ENCODE results near the gene PEX13. TPM values are rescaled to one million over a fixed set of nuclear protein-coding genes. Genes with fewer than 3 reads are reported as not detected.
A peak's percentile ranks its signal among the peaks of the same experiment; 100 is the strongest.

PEX13 gene, protein sequence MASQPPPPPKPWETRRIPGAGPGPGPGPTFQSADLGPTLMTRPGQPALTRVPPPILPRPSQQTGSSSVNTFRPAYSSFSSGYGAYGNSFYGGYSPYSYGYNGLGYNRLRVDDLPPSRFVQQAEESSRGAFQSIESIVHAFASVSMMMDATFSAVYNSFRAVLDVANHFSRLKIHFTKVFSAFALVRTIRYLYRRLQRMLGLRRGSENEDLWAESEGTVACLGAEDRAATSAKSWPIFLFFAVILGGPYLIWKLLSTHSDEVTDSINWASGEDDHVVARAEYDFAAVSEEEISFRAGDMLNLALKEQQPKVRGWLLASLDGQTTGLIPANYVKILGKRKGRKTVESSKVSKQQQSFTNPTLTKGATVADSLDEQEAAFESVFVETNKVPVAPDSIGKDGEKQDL
- total RNA-seq, result 10 to 100 TPM; 19.8 to 23.8 (median 21.5) TPM
- 12.4 TPM for polyA plus RNA-seq
- long read RNA-seq, donor 1, full-length matches to known transcripts, result 16 of 21 reads
- long read RNA-seq, donor 1, partial matches to known transcripts, result 0 of 21 reads
- long read RNA-seq, donor 1, other reads (novel, unspliced or antisense), result 5 of 21 reads
- long read RNA-seq, donor 2, full-length matches to known transcripts, result 2 of 5 reads
- long read RNA-seq, donor 2, partial matches to known transcripts, result 1 of 5 reads
- long read RNA-seq, donor 2, other reads (novel, unspliced or antisense), result 2 of 5 reads
- long read RNA-seq, donor 3, full-length matches to known transcripts, result 37 of 40 reads
- long read RNA-seq, donor 3, partial matches to known transcripts, result 3 of 40 reads
- long read RNA-seq, donor 3, other reads (novel, unspliced or antisense), result 0 of 40 reads
- long read RNA-seq, donor 4, full-length matches to known transcripts, result 6 of 7 reads
- long read RNA-seq, donor 4, partial matches to known transcripts, result 0 of 7 reads
- long read RNA-seq, donor 4, other reads (novel, unspliced or antisense), result 1 of 7 reads

GRCh38 chr2:61017556-61018317 lies at the start of gene PEX13, which contains the start of gene PUS10:
PEX13 (plus strand) TSS chr2:61017720; CDS start chr2:61017760, 40 bp downstream.
PUS10 (minus strand) TSS chr2:61018255; CDS start chr2:61011890, 6,365 bp downstream.
- DNase-seq (peak; percentile 73 to 86 (median 84)), ATAC-seq (peak; percentile 98)
- no peaks in the 10 kb centered on the region for H3K4me1 ChIP-seq (ENCODE audit: control insufficient read depth, insufficient read depth, low read length)
- H3K4me3 ChIP-seq (ENCODE audit: low read length), result peak within 1 kb of the TSS; percentile 88
- H3K9me3 ChIP-seq (ENCODE audit: control insufficient read depth, low read length), result no peaks in the 10 kb centered on the region
- WGBS, result under 1% methylated on average over 39 of the region's 39 CpGs
- intact Hi-C loops (cut with DNase I), result no loop called here
- no peaks in the 10 kb centered on the region for H3K27me3 ChIP-seq (ENCODE audit: control insufficient read depth, insufficient read depth)
- peak within 1 kb of the TSS; percentile 81 for H3K27ac ChIP-seq (ENCODE audit: low read length)

DNA sequence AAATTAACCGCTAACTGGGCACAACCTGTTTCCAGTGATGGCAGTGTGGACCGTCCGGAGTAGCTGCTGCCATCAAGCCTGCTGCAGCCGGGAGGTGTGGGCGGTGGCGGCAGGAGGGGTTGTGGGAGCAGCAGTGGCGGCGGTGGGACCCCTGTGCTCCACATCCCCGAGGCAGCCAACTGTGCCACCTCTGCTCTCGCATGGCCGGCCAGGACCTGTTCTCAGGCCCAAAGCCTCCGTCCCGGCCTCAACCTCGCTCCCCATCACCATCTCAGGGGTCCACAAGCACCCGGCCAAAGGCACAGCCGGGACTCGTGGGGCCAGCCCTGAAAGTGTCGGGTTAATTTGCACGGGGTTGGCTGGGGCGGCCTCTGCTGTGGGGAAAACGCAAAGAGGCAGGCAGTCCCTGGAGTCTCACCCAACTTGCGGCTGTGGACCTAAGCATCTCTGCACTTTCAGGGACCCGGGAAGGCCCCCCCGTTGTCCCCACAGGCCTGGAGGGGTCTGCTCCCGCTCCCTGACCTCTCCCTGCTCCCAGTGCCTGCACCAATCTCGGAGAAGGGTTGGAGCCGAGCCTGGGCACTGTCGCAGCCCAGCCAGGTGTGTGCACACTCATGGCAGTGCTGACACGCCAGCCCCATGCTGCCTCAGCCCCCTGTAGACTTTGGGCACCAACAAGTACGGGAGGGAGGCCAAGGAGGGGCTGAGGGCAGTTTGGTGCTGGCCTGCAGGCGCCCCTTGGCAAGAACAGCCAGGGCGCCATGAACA lies 44.4 kb upstream of the PEX13 start:
- H3K4me1 ChIP-seq (ENCODE audit: control insufficient read depth, insufficient read depth, low read length), result no peaks in the 10 kb centered on the region
- intact Hi-C loops (cut with DNase I), result no loop called here
- no peaks in the 10 kb centered on the region for H3K27me3 ChIP-seq (ENCODE audit: control insufficient read depth, insufficient read depth)
- H3K9me3 ChIP-seq (ENCODE audit: control insufficient read depth, low read length), result no peaks in the 10 kb centered on the region
- ATAC-seq, result peak in 1 of 2 donors; percentile 48
- DNase-seq, result no peak
- 95% methylated on average over 32 of the region's 32 CpGs for WGBS
- H3K27ac ChIP-seq (ENCODE audit: low read length), result no peak overlapping the region
- no peak overlapping the region for H3K4me3 ChIP-seq (ENCODE audit: low read length)

DNA sequence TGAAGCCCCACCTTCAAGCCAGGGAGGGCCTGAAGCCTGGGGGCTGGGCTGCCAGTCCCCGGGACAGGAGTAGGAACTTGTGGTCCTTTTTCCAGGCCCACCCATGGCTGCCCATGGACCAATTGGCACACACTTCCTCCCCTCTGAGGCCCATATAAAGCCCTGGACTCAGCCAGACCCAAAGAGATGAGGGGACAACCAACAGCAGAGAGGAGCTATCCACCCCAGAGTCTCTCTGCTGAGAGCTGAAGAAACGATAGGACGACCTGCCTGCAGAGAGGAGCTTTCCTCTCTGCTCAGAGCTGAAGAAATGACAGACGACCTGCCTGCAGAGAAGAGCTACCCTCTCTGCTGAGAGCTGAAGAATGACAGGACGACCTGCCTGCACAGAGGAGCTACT lies 43.8 kb upstream of the PEX13 start:
- WGBS, result 73% methylated on average over 5 of the region's 5 CpGs
- DNase-seq (no peak), ATAC-seq (no peak)
- Histone ChIP-seq H3K27ac (ENCODE audit: low read length) (no peak overlapping the region), H3K4me1 (ENCODE audit: control insufficient read depth, insufficient read depth, low read length) (no peaks in the 10 kb centered on the region), H3K9me3 (ENCODE audit: control insufficient read depth, low read length) (no peaks in the 10 kb centered on the region), H3K27me3 (ENCODE audit: control insufficient read depth, insufficient read depth) (no peaks in the 10 kb centered on the region), H3K4me3 (ENCODE audit: low read length) (no peak overlapping the region)
- intact Hi-C loops (cut with DNase I), result no loop called here

- ATAC-seq (no peak), DNase-seq (no peak)
- Histone ChIP-seq H3K27me3 (ENCODE audit: control insufficient read depth, insufficient read depth) (no peaks in the 10 kb centered on the region), H3K4me3 (ENCODE audit: low read length) (no peak overlapping the region), H3K4me1 (ENCODE audit: control insufficient read depth, insufficient read depth, low read length) (no peaks in the 10 kb centered on the region), H3K9me3 (ENCODE audit: control insufficient read depth, low read length) (no peaks in the 10 kb centered on the region), H3K27ac (ENCODE audit: low read length) (no peak overlapping the region)
- WGBS, result 98% methylated on average over 16 of the region's 16 CpGs
- intact Hi-C loops (cut with DNase I), result no loop called here
Observed at GRCh38 chr2:60974652-60975051, 42.9 kb upstream of the PEX13 start.

DNA sequence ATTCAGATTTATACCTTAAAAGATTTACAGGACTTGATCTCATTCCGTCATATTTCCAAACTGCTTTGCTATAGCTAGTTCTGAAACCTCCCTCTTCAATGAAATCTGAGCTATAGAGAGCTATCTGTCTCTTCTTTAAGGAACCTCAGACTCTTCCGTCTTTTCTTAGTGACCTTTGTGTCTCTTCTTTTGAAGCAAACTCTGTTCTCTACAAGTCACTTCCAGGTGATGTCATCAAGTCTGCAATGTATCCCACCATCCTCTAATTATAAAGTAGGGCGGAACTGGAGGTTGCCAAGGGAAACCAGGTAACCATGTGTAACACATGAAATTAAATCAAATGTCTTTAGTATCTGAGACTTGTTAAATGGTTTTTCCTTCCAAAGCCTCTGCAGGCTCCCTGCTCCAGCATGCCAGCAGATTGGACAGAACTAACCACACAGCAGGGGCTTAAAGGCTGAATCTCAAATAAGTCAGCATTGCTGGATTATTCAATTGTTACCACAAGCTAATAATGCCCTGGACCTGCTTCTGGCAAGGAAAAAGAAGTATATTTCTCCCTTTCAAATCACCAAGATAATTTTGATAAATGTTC lies 41.2 kb upstream of the PEX13 start:
- ATAC-seq (no peak), DNase-seq (no peak)
- Histone ChIP-seq H3K27me3 (ENCODE audit: control insufficient read depth, insufficient read depth) (no peaks in the 10 kb centered on the region), H3K4me3 (ENCODE audit: low read length) (no peak overlapping the region), H3K4me1 (ENCODE audit: control insufficient read depth, insufficient read depth, low read length) (no peaks in the 10 kb centered on the region), H3K9me3 (ENCODE audit: control insufficient read depth, low read length) (no peaks in the 10 kb centered on the region), H3K27ac (ENCODE audit: low read length) (no peak overlapping the region)
- intact Hi-C loops (cut with DNase I), result no loop called here
- 91% methylated on average over 3 of the region's 3 CpGs for WGBS

DNA sequence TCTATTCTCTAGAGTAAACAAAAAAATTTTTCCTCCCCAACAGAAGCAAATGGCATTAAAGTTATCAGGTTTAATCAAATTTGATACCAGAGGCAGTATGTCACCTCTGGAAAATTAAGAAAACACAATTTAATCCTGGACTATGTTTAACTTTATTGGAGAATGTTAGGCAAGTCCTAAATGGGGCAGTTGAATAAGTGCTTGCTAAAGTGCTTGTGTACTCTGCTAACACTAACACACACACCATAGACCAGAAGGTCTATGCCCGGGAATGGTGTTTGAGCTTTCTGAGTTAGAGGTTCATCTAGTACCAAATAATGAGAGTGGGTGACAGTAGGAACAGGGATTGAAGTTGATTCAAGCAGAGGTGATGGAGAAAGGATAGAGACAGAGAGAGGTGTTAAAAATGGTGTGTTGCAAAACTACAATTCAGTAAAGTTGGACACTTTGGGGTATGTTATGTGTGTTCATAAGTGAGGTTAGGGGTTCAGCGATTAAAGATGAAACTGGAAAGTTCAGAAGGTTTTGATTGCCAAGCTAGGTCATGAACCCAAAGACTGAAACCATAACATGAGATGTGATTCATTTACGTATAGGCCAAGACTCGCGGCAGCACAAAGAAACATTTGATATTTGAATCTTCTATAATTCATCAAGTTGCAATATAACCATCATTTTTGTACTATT lies 40.5 kb upstream of the PEX13 start:
- WGBS, result 72% methylated on average over 5 of the region's 5 CpGs

DNA sequence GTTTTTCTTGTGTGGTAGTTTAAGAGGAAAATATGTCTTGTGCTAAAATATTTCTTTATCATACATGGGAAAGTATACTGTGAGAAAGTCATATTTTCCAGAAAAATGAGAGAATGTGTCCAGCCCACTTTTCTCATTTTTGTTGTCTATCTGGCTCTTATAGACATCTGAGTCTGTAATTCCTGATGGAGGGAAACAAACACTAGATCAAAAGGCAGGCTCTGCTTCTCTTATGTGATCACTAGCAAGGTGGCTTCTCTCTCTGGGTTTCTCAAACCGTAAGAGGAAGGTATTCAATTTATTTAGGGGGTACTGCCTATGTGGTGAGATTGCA lies 40.0 kb upstream of the PEX13 start:
- WGBS, result 85% methylated on average over 1 of the region's 1 CpG
- no peaks in the 10 kb centered on the region for H3K4me1 ChIP-seq (ENCODE audit: control insufficient read depth, insufficient read depth, low read length)
- DNase-seq (no peak), ATAC-seq (no peak)
- no peak overlapping the region for H3K27ac ChIP-seq (ENCODE audit: low read length)
- no peak overlapping the region for H3K4me3 ChIP-seq (ENCODE audit: low read length)
- H3K27me3 ChIP-seq (ENCODE audit: control insufficient read depth, insufficient read depth), result no peaks in the 10 kb centered on the region
- intact Hi-C loops (cut with DNase I), result no loop called here
- H3K9me3 ChIP-seq (ENCODE audit: control insufficient read depth, low read length), result no peaks in the 10 kb centered on the region

More for the DNA sequence above, 40.5 kb upstream of the PEX13 start:
- Histone ChIP-seq H3K27me3 (ENCODE audit: control insufficient read depth, insufficient read depth) (no peaks in the 10 kb centered on the region), H3K27ac (ENCODE audit: low read length) (no peak overlapping the region), H3K4me3 (ENCODE audit: low read length) (no peak overlapping the region), H3K9me3 (ENCODE audit: control insufficient read depth, low read length) (no peaks in the 10 kb centered on the region), H3K4me1 (ENCODE audit: control insufficient read depth, insufficient read depth, low read length) (no peaks in the 10 kb centered on the region)
- intact Hi-C loops (cut with DNase I), result no loop called here
- no peak for DNase-seq
- no peak for ATAC-seq

GRCh38 chr2:60979231-60979630 lies 38.3 kb upstream of the PEX13 start:
- Histone ChIP-seq H3K4me3 (ENCODE audit: low read length) (no peak overlapping the region), H3K27me3 (ENCODE audit: control insufficient read depth, insufficient read depth) (no peaks in the 10 kb centered on the region), H3K4me1 (ENCODE audit: control insufficient read depth, insufficient read depth, low read length) (no peaks in the 10 kb centered on the region), H3K9me3 (ENCODE audit: control insufficient read depth, low read length) (no peaks in the 10 kb centered on the region), H3K27ac (ENCODE audit: low read length) (no peak overlapping the region)
- DNase-seq (no peak), ATAC-seq (no peak)
- 75% methylated on average over 4 of the region's 4 CpGs for WGBS
- intact Hi-C loops (cut with DNase I), result no loop called here

DNA sequence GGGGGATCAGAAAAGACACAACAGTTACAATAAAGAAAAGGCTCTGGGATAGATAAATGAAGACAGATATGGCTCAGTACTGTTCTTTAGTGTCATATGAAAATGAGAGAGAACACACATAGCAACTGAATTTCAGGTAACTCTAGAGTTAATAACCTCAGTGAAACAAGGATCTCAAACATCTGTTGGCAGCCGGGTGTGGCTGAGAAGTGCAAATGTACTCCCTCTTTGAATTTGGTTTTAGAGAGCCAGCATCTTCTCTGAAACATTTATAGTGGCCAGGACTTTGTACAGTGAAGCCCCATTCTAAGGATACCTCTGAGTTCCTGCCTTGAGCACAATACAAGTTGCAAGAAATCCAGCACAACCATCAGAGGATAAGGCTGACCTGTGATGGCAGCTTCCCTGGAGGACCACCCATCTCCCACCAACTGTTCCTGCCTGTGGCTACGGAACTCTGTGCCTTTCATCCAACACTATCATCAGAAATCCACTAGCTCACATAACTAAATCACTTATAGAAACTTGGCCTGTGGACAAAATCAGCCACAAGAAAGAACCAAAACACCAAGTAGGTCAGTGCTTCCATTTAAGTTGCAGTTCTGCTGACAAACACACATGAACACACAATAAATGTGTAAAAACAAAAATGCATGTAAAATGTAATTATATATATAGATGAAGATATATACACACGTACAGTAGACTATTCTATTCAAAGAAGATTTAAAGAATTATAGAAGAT lies 37.3 kb upstream of the PEX13 start:
- intact Hi-C loops (cut with DNase I), result no loop called here
- Histone ChIP-seq H3K27me3 (ENCODE audit: control insufficient read depth, insufficient read depth) (no peaks in the 10 kb centered on the region), H3K27ac (ENCODE audit: low read length) (no peak overlapping the region), H3K4me1 (ENCODE audit: control insufficient read depth, insufficient read depth, low read length) (no peaks in the 10 kb centered on the region), H3K4me3 (ENCODE audit: low read length) (no peak overlapping the region), H3K9me3 (ENCODE audit: control insufficient read depth, low read length) (no peaks in the 10 kb centered on the region)
- WGBS, result 88% methylated on average over 3 of the region's 3 CpGs
- ATAC-seq (no peak), DNase-seq (no peak)
